SU-DHL-6 (cell line): ENCODE measurements around the gene ERH.

ENCODE experiments used
- EZH2phosphoT487 ChIP-seq: fragments of 200-600 bp; sonication (generic), shearing (Covaris generic); conservative IDR thresholded peaks from 2 replicates; pipeline ENCODE4 v1.6.1; 2018; ENCODE audit warnings: mild to moderate bottlenecking, antibody characterized with exemption, low read length, moderate library complexity, mixed read lengths
- TF ChIP-seq, protein P1 (sequence below): fragments of 200-600 bp; sonication (generic); IDR thresholded peaks from one replicate; pipeline ENCODE4 v1.5.1; 2017; ENCODE audit warnings: antibody characterized with exemption, mild to moderate bottlenecking, low read length, moderate library complexity; ENCODE audit not compliant: insufficient read depth, poor library complexity, severe bottlenecking

- TF ChIP-seq, protein P1, sequence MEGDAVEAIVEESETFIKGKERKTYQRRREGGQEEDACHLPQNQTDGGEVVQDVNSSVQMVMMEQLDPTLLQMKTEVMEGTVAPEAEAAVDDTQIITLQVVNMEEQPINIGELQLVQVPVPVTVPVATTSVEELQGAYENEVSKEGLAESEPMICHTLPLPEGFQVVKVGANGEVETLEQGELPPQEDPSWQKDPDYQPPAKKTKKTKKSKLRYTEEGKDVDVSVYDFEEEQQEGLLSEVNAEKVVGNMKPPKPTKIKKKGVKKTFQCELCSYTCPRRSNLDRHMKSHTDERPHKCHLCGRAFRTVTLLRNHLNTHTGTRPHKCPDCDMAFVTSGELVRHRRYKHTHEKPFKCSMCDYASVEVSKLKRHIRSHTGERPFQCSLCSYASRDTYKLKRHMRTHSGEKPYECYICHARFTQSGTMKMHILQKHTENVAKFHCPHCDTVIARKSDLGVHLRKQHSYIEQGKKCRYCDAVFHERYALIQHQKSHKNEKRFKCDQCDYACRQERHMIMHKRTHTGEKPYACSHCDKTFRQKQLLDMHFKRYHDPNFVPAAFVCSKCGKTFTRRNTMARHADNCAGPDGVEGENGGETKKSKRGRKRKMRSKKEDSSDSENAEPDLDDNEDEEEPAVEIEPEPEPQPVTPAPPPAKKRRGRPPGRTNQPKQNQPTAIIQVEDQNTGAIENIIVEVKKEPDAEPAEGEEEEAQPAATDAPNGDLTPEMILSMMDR: no peak
- no peak for TF ChIP-seq EZH2phosphoT487
Observed at GRCh38 chr14:69368381-69368780, 29.7 kb downstream of the ERH start.
